HepG2 (cell line): ENCODE measurements around the gene PEX7. TPM values are rescaled to one million over a fixed set of nuclear protein-coding genes. Genes with fewer than 3 reads are reported as not detected.

ENCODE experiments used
- ARID5B ChIP-seq: IDR thresholded peaks from 2 replicates; pipeline ENCODE4 v1.4.0; 2020; ENCODE audit warnings: mild to moderate bottlenecking, missing genetic modification reagents
- ARNT ChIP-seq: fragments of 450-650 bp; IDR thresholded peaks from 2 replicates; pipeline ENCODE4 v1.6.1; 2017
- CEBPG ChIP-seq: IDR thresholded peaks from 2 replicates; pipeline ENCODE4 v1.6.1; 2016
- FOXA3 ChIP-seq: IDR thresholded peaks from 2 replicates; pipeline ENCODE4 v1.6.1; 2016; ENCODE audit warnings: missing genetic modification reagents, missing compliant biosample characterization
- FOXO1 ChIP-seq: sonication (generic); formaldehyde crosslinking; IDR thresholded peaks from 2 replicates; pipeline ENCODE4 v1.4.0; 2020; ENCODE audit warnings: missing genetic modification reagents
- GATA4 ChIP-seq: sonication (generic); IDR thresholded peaks from 2 replicates; pipeline ENCODE4 v1.6.1; 2016; ENCODE audit warnings: antibody characterized with exemption, low read depth, borderline replicate concordance
- HNF4A ChIP-seq: sonication (generic); formaldehyde crosslinking; IDR thresholded peaks from 2 replicates; pipeline ENCODE4 v1.4.0; 2020; ENCODE audit warnings: missing genetic modification reagents
- HNRNPL ChIP-seq: fragments of 200-400 bp; formaldehyde crosslinking; IDR thresholded peaks from 2 replicates; pipeline ENCODE4 v1.6.1; 2017; ENCODE audit warnings: mild to moderate bottlenecking, low read depth, low read length
- IKZF4 ChIP-seq: sonication (generic); formaldehyde crosslinking; IDR thresholded peaks from 2 replicates; pipeline ENCODE4 v1.5.1; 2020; ENCODE audit warnings: borderline replicate concordance, mild to moderate bottlenecking, low read depth, missing genetic modification reagents; ENCODE audit errors: not compliant biosample characterization
- MBNL3 ChIP-seq: fragments of 250-450 bp; sonication (Bioruptor Pico); conservative IDR thresholded peaks from 2 replicates; pipeline ENCODE4 v1.8.0; 2022; ENCODE audit warnings: mild to moderate bottlenecking, inconsistent platforms
- MED13 ChIP-seq: sonication (generic); formaldehyde crosslinking; IDR thresholded peaks from 2 replicates; pipeline ENCODE4 v1.5.0; 2020; ENCODE audit warnings: missing genetic modification reagents
- MXD4 ChIP-seq: IDR thresholded peaks from 2 replicates; pipeline ENCODE4 v1.6.1; 2016; ENCODE audit warnings: mild to moderate bottlenecking, missing biosample characterization, missing genetic modification reagents
- NKX3-1 ChIP-seq: sonication (generic); formaldehyde crosslinking; IDR thresholded peaks from 2 replicates; pipeline ENCODE4 v1.5.0; 2020; ENCODE audit warnings: missing genetic modification reagents
- NR2F2 ChIP-seq: IDR thresholded peaks from 2 replicates; pipeline ENCODE4 v1.6.1; 2012; ENCODE audit warnings: low read depth, inconsistent platforms, borderline replicate concordance
- NR2F6 ChIP-seq, 2 experiments: IDR thresholded peaks; 2 replicates each; pipeline ENCODE4 v1.6.1; 2016; ENCODE audit warnings: antibody characterized with exemption in 1 of 2, mild to moderate bottlenecking in 1 of 2
- RCOR2 ChIP-seq: IDR thresholded peaks from 2 replicates; pipeline ENCODE4 v1.6.1; 2016; ENCODE audit warnings: missing biosample characterization, missing genetic modification reagents
- SIX4 ChIP-seq: sonication (generic); formaldehyde crosslinking; IDR thresholded peaks from 2 replicates; pipeline ENCODE4 v1.4.0; 2020; ENCODE audit warnings: missing genetic modification reagents
- SKI ChIP-seq: fragments of 450-650 bp; IDR thresholded peaks from one replicate; pipeline ENCODE4 v1.6.1; 2018; ENCODE audit warnings: mild to moderate bottlenecking; ENCODE audit not compliant: partially characterized antibody
- SOX6 ChIP-seq, 2 experiments: fragments of 450-650 bp in 1 of 2; sonication (generic) in 1 of 2; formaldehyde crosslinking in 1 of 2; IDR thresholded peaks; 2 replicates each; pipeline versions ENCODE4 v1.4.0 to v1.6.1; 2017 to 2020; ENCODE audit warnings: antibody characterized with exemption in 1 of 2, mild to moderate bottlenecking in 1 of 2, missing genetic modification reagents in 1 of 2
- STAT5B ChIP-seq: sonication (generic); formaldehyde crosslinking; IDR thresholded peaks from 2 replicates; pipeline ENCODE4 v1.4.0; 2020; ENCODE audit warnings: missing genetic modification reagents
- TBX3 ChIP-seq: fragments of 450-650 bp; IDR thresholded peaks from 2 replicates; pipeline ENCODE4 v1.6.1; 2017; ENCODE audit warnings: antibody characterized with exemption, mild to moderate bottlenecking, inconsistent platforms, borderline replicate concordance
- TCF7L2 ChIP-seq: IDR thresholded peaks from 2 replicates; pipeline ENCODE4 v1.6.1; 2011; ENCODE audit warnings: mild to moderate bottlenecking, low read depth, low read length, moderate library complexity
- ZFP37 ChIP-seq: sonication (generic); formaldehyde crosslinking; IDR thresholded peaks from 2 replicates; pipeline ENCODE4 v1.4.0; 2020; ENCODE audit warnings: missing genetic modification reagents, borderline replicate concordance
- ZNF629 ChIP-seq: sonication (generic); formaldehyde crosslinking; conservative IDR thresholded peaks from 2 replicates; pipeline ENCODE4 v1.5.0; 2020; ENCODE audit warnings: missing genetic modification reagents
- polyA plus RNA-seq, 8 experiments: library from polyadenylated mRNA; depleted of rRNA in 3 of 8; stranded (reverse) in 7 of 8; unstranded in 1 of 8; fragments of >200 nt; fragmentation: Illumina TruSeq in 4 of 8; extraction: Trizol in 4 of 8; gene quantifications; 2 replicates each; pipeline versions ENCODE4 v1.2.1 to v1.2.3, GENCODE V29; 2011 to 2016; ENCODE audit warnings: low read depth in 4 of 8, missing spikeins in 1 of 8, mixed read lengths in 1 of 8; ENCODE audit not compliant: insufficient read depth in 1 of 8
- total RNA-seq, 5 experiments: library from RNA; depleted of rRNA; stranded (reverse); fragments of >200 nt; fragmentation: Illumina TruSeq; extraction: Trizol; gene quantifications; 2 replicates each; pipeline ENCODE4 v1.2.3, GENCODE V29; 2016; ENCODE audit warnings: low read depth in 1 of 5
- TF ChIP-seq, protein P1 (sequence below): sonication (generic); formaldehyde crosslinking; IDR thresholded peaks from 2 replicates; pipeline ENCODE4 v1.4.0; 2020; ENCODE audit warnings: missing genetic modification reagents, mild to moderate bottlenecking, borderline replicate concordance

PEX7 gene
- total and polyA plus RNA-seq, 2 of the 13 experiments (the other 11 are each of a cell fraction or from before 2014, with no cell fraction given) = 0.04 to 0.53 TPM

GRCh38 chr6:136887953-136888352, 65.6 kb downstream of the PEX7 start (continued):
- TF ChIP-seq TCF7L2 = peak; percentile 98
- peak; percentile 90; the same call in 1 of the 2 replicates for TF ChIP-seq GATA4
- peak; percentile 94; the same call in 1 of the 2 replicates for TF ChIP-seq TBX3
- TF ChIP-seq STAT5B (CRISPR knock-in tag) = no peak
- no peak for TF ChIP-seq SOX6 (IDR thresholded peaks at IDR 0.05)
- TF ChIP-seq SOX6 (CRISPR knock-in tag; IDR thresholded peaks at IDR 0.05) = peak; percentile 87
- no peak for TF ChIP-seq MED13 (CRISPR knock-in tag)
- TF ChIP-seq CEBPG (CRISPR knock-in tag) = 0 out of 2 replicates have a peak, but pooled peaks have one; percentile 12
- TF ChIP-seq IKZF4 = no peak
- TF ChIP-seq HNRNPL = no peak
- TF ChIP-seq ARNT = no peak
- TF ChIP-seq ZFP37 = no peak
- no peak for TF ChIP-seq MBNL3 (CRISPR knock-in tag)
- no peak for TF ChIP-seq MXD4 (CRISPR knock-in tag)
- TF ChIP-seq NKX3-1 (CRISPR knock-in tag) = peak; percentile 91
- peak; percentile 73; the same call in 1 of the 2 replicates for TF ChIP-seq RCOR2
- peak; percentile 90 for TF ChIP-seq ARID5B (CRISPR knock-in tag)
- 0 out of 2 replicates have a peak, but pooled peaks have one; percentile 15 for TF ChIP-seq HNF4A
- peak; percentile 25 for TF ChIP-seq SKI
- TF ChIP-seq NR2F2 = peak; percentile 100
- peak; percentile 100 for TF ChIP-seq NR2F6 (IDR thresholded peaks at IDR 0.05)
- TF ChIP-seq NR2F6 (CRISPR knock-in tag; IDR thresholded peaks at IDR 0.05) = peak; percentile 96
- TF ChIP-seq SIX4 = 0 out of 2 replicates have a peak, but pooled peaks have one; percentile 44
- TF ChIP-seq, protein P1, sequence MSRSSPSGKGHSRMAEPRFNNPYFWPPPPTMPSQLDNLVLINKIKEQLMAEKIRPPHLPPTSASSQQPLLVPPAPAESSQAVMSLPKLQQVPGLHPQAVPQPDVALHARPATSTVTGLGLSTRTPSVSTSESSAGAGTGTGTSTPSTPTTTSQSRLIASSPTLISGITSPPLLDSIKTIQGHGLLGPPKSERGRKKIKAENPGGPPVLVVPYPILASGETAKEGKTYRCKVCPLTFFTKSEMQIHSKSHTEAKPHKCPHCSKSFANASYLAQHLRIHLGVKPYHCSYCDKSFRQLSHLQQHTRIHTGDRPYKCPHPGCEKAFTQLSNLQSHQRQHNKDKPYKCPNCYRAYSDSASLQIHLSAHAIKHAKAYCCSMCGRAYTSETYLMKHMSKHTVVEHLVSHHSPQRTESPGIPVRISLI (CRISPR knock-in tag) = peak; percentile 66; the same call in 1 of the 2 replicates
- TF ChIP-seq ZNF629 (CRISPR knock-in tag) = no peak
- TF ChIP-seq FOXA3 = peak; percentile 91
- TF ChIP-seq FOXO1 (CRISPR knock-in tag) = no peak
